HPDE6-E6E7 (cell line): ENCODE measurements around the gene CEP89.
"Not testable (repeated sequence)": the region's sequence is repeated elsewhere in the genome, so short reads cannot be mapped to it uniquely, and the experiment has no call there.

Experiments used
- DNase-seq: peaks from one replicate; pipeline ENCODE4 v3.0.0; 2011; ENCODE audit warnings: missing footprints; ENCODE audit errors: extremely low spot score

CEP89 gene

GRCh38 chr19:32966750-32967149 is 5.0 kb downstream of the CEP89 start:
- DNase-seq = no peak

GRCh38 chr19:32945260-32945659 is 26.5 kb downstream of the CEP89 start:
- no peak for DNase-seq

GRCh38 chr19:32941273-32941672 is 30.5 kb downstream of the CEP89 start:
- not testable (repeated sequence) for DNase-seq

GRCh38 chr19:32936065-32936464 is 35.7 kb downstream of the CEP89 start:
- DNase-seq = no peak

GRCh38 chr19:32935629-32936028 is 36.1 kb downstream of the CEP89 start:
- no peak for DNase-seq

- DNase-seq = no peak
These were observed 38.2 kb downstream of the CEP89 start for GRCh38 chr19:32933571-32933970.

GRCh38 chr19:32930567-32930966 is 41.2 kb downstream of the CEP89 start:
- DNase-seq = no peak

- no peak for DNase-seq
These were observed 43.0 kb downstream of the CEP89 start for GRCh38 chr19:32928806-32929205.

GRCh38 chr19:32924200-32924599 is 47.6 kb downstream of the CEP89 start:
- no peak for DNase-seq

- DNase-seq = no peak
These were observed 50.1 kb downstream of the CEP89 start for GRCh38 chr19:32921624-32922023.

- DNase-seq = no peak
These were observed 52.4 kb downstream of the CEP89 start for GRCh38 chr19:32919365-32919764.

- DNase-seq = no peak
These were observed 54.2 kb downstream of the CEP89 start for GRCh38 chr19:32917616-32917996.

GRCh38 chr19:32916969-32917615 is 54.7 kb downstream of the CEP89 start:
- no peak for DNase-seq

GRCh38 chr19:32914879-32915660 is 56.7 kb downstream of the CEP89 start:
- no peak for DNase-seq

- DNase-seq = no peak
These were observed 60.3 kb downstream of the CEP89 start for GRCh38 chr19:32911467-32911866.

- DNase-seq = no peak
These were observed 60.9 kb downstream of the CEP89 start for GRCh38 chr19:32910874-32911273.

- DNase-seq = no peak
These were observed 61.7 kb downstream of the CEP89 start for GRCh38 chr19:32910094-32910493.

GRCh38 chr19:32909257-32909656 is 62.5 kb downstream of the CEP89 start:
- no peak for DNase-seq

GRCh38 chr19:32908641-32909190 is 63.0 kb downstream of the CEP89 start:
- no peak for DNase-seq

- no peak for DNase-seq
These were observed 69.3 kb downstream of the CEP89 start for GRCh38 chr19:32902448-32902847.

GRCh38 chr19:32901504-32902161 is 70.1 kb downstream of the CEP89 start:
- no peak for DNase-seq

- DNase-seq = no peak
These were observed 75.1 kb downstream of the CEP89 start for GRCh38 chr19:32896516-32897214.
